ENCODE results near the gene TET2. TPM values are rescaled to one million over a fixed set of nuclear protein-coding genes. Genes with fewer than 3 reads are reported as not detected.
A peak's percentile ranks its signal among the peaks of the same experiment; 100 is the strongest.

TET2 gene
- total RNA-seq, 1 donor: 18.1 TPM

GRCh38 chr4:105113800-105114199 is 32.9 kb upstream of the TET2 start:
- no peak overlapping the region for H3K4me3 ChIP-seq (ENCODE audit: low read depth, low read length)
- no peak for DNase-seq (ENCODE audit: low read depth)
- TF ChIP-seq CTCF (IDR thresholded peaks at IDR 0.05; ENCODE audit: insufficient read depth, low read depth, low read length): no peak

GRCh38 chr4:105116616-105117319 is 29.9 kb upstream of the TET2 start:
- TF ChIP-seq CTCF (IDR thresholded peaks at IDR 0.05; ENCODE audit: insufficient read depth, low read depth, low read length): no peak
- no peak for DNase-seq (ENCODE audit: low read depth)
- H3K4me3 ChIP-seq (ENCODE audit: low read depth, low read length): no peak overlapping the region

- no peak for TF ChIP-seq CTCF (IDR thresholded peaks at IDR 0.05; ENCODE audit: insufficient read depth, low read depth, low read length)
- no peak overlapping the region for H3K4me3 ChIP-seq (ENCODE audit: low read depth, low read length)
- DNase-seq (ENCODE audit: low read depth): no peak
Observed at GRCh38 chr4:105119356-105119755, 27.3 kb upstream of the TET2 start.

- DNase-seq (ENCODE audit: low read depth): no peak
- H3K4me3 ChIP-seq (ENCODE audit: low read depth, low read length): no peak overlapping the region
- TF ChIP-seq CTCF (IDR thresholded peaks at IDR 0.05; ENCODE audit: insufficient read depth, low read depth, low read length): no peak
Observed at GRCh38 chr4:105120626-105121025, 26.1 kb upstream of the TET2 start.

GRCh38 chr4:105122350-105122749 is 24.3 kb upstream of the TET2 start:
- no peak for TF ChIP-seq CTCF (IDR thresholded peaks at IDR 0.05; ENCODE audit: insufficient read depth, low read depth, low read length)
- DNase-seq (ENCODE audit: low read depth): no peak
- H3K4me3 ChIP-seq (ENCODE audit: low read depth, low read length): no peak overlapping the region

GRCh38 chr4:105126311-105127169 is 20.1 kb upstream of the TET2 start:
- H3K4me3 ChIP-seq (ENCODE audit: low read depth, low read length): no peak overlapping the region
- TF ChIP-seq CTCF (IDR thresholded peaks at IDR 0.05; ENCODE audit: insufficient read depth, low read depth, low read length): no peak
- DNase-seq (ENCODE audit: low read depth): peak; percentile 76
